Endodermal cell (in vitro differentiated cells): ENCODE data around the gene STK11. TPM values are rescaled to one million over a fixed set of nuclear protein-coding genes. Genes with fewer than 3 reads are reported as not detected.

Experiments
- DNase-seq: peaks from one replicate; pipeline ENCODE4 v3.0.0-alpha.2; 2017
- H3K27ac ChIP-seq: 2 replicates; pipeline ENCODE4 v1.5.1; 2013; ENCODE audit warnings: mild to moderate bottlenecking, low read depth, low read length, moderate library complexity
- H3K27me3 ChIP-seq: 2 replicates; pipeline ENCODE4 v1.6.1; 2013; ENCODE audit warnings: mild to moderate bottlenecking, low read length, moderate library complexity; ENCODE audit not compliant: insufficient read depth, control insufficient read depth, poor library complexity, severe bottlenecking
- H3K36me3 ChIP-seq: 2 replicates; pipeline ENCODE4 v1.7.0; 2013; ENCODE audit warnings: mild to moderate bottlenecking, low read length, moderate library complexity; ENCODE audit not compliant: control insufficient read depth, insufficient read depth
- H3K4me1 ChIP-seq: one replicate; pipeline ENCODE4 v1.7.0; 2013; ENCODE audit warnings: low read length; ENCODE audit not compliant: control insufficient read depth, insufficient read depth
- H3K4me3 ChIP-seq: 2 replicates; pipeline ENCODE4 v1.5.1; 2013; ENCODE audit warnings: mild to moderate bottlenecking, low read length, moderate library complexity
- H3K9ac ChIP-seq: 2 replicates; pipeline ENCODE4 v1.6.1; 2013; ENCODE audit warnings: mild to moderate bottlenecking, low read length, moderate library complexity; ENCODE audit not compliant: poor library complexity, severe bottlenecking; ENCODE audit errors: extremely low read depth
- H3K9me3 ChIP-seq: 2 replicates; pipeline ENCODE4 v1.6.1; 2013; ENCODE audit warnings: mild to moderate bottlenecking, low read length, moderate library complexity; ENCODE audit not compliant: control insufficient read depth
- H3K27ac Mint-ChIP-seq: 2 replicates; pipeline ENCODE4 v1.8.0; 2020; ENCODE audit warnings: mixed read lengths
- H3K27me3 Mint-ChIP-seq: 2 replicates; pipeline ENCODE4 v1.8.0; 2021; ENCODE audit warnings: mild to moderate bottlenecking, mixed read lengths; ENCODE audit not compliant: insufficient read depth
- H3K36me3 Mint-ChIP-seq: 2 replicates; pipeline ENCODE4 v1.8.0; 2020; ENCODE audit warnings: low read depth, mixed read lengths
- H3K4me1 Mint-ChIP-seq: 2 replicates; pipeline ENCODE4 v1.8.0; 2020; ENCODE audit warnings: mixed read lengths
- H3K4me3 Mint-ChIP-seq: 2 replicates; pipeline ENCODE4 v1.8.0; 2020; ENCODE audit warnings: mild to moderate bottlenecking, moderate library complexity, mixed read lengths
- H3K9me3 Mint-ChIP-seq: 2 replicates; pipeline ENCODE4 v1.8.0; 2020; ENCODE audit warnings: mild to moderate bottlenecking, mixed read lengths
- WGBS, 2 experiments: methylation state at CpG; one replicate each; pipeline versions ENCODE4 v1.1.5 to v1.1.7; 2013; ENCODE audit warnings: missing lambda C conversion rate in 2 of 2, mixed read lengths in 1 of 2; ENCODE audit not compliant: insufficient coverage in 1 of 2, insufficient read length in 1 of 2; 5-methylcytosine and 5-hydroxymethylcytosine counted together
- total RNA-seq, 2 donors: library from RNA; stranded (reverse); fragmentation: NEBNext Ultra II Directional in 1 of 2; extraction: Animal tissue kit (Norgen Biotek cat#: 25700) in 1 of 2; gene quantifications; 2 replicates in 1 of 2; 3 replicates in 1 of 2; pipeline ENCODE4 v1.2.1, GENCODE V29; 2021
- TF ChIP-seq, protein P1 (sequence below): fragments of 200-600 bp; sonication (generic); conservative IDR thresholded peaks from 2 replicates; pipeline ENCODE4 v1.5.0; 2021; ENCODE audit warnings: antibody characterized with exemption, mild to moderate bottlenecking

STK11 gene
- total RNA-seq, 2 donors from 2014 or later = 78.8 to 81.4 TPM

DNA sequence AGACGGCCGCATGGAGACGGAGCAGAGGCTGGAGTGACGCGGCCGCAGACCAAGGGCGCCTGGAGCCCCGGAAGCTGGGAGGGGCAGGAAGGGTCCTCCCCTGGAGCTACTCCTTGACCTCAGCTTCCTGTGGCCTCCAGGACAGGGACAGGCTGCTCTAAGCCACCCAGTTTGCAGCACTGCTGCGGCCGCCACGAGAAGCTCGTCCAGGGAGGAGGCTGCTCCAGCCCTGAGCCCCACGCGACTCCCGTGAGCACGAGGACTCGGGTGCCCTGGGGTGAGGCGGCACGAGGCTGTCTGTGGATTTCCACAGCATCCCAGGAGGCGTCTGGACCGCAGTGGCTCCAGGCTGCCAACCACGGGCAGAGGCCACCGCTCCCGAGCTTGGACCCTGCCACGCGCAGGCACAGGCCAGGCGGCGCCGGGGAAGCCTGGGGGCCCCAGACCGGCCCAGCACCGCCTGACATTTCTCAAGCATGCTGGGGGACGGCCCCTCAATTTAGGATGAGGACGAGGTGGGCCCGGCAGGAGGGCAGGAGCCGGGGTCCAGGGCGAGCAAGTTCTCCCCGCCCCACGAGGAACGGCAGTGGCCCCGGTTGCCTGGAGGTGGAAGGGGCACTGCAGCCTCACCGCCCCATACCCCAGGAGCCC lies 42.2 kb upstream of the STK11 start:
- no peaks in the 10 kb centered on the region for H3K4me1 Mint-ChIP-seq
- H3K4me3 Mint-ChIP-seq = no peak overlapping the region
- Histone ChIP-seq H3K27me3 (no peaks in the 10 kb centered on the region), H3K36me3 (no peaks in the 10 kb centered on the region), H3K9ac (no peak overlapping the region), H3K4me3 (no peak overlapping the region), H3K4me1 (no peaks in the 10 kb centered on the region), H3K27ac (no peak overlapping the region), H3K9me3 (no peaks in the 10 kb centered on the region)
- DNase-seq = no peak
- TF ChIP-seq, protein P1, sequence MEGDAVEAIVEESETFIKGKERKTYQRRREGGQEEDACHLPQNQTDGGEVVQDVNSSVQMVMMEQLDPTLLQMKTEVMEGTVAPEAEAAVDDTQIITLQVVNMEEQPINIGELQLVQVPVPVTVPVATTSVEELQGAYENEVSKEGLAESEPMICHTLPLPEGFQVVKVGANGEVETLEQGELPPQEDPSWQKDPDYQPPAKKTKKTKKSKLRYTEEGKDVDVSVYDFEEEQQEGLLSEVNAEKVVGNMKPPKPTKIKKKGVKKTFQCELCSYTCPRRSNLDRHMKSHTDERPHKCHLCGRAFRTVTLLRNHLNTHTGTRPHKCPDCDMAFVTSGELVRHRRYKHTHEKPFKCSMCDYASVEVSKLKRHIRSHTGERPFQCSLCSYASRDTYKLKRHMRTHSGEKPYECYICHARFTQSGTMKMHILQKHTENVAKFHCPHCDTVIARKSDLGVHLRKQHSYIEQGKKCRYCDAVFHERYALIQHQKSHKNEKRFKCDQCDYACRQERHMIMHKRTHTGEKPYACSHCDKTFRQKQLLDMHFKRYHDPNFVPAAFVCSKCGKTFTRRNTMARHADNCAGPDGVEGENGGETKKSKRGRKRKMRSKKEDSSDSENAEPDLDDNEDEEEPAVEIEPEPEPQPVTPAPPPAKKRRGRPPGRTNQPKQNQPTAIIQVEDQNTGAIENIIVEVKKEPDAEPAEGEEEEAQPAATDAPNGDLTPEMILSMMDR = no peak
- no peak overlapping the region for H3K27ac Mint-ChIP-seq
- H3K9me3 Mint-ChIP-seq = no peaks in the 10 kb centered on the region
- no peaks in the 10 kb centered on the region for H3K27me3 Mint-ChIP-seq
- WGBS, 2 experiments = 93 to 94% methylated on average over 31 to 41 of the region's 41 CpGs
- peaks cover 2% of the 10 kb centered on the region for H3K36me3 Mint-ChIP-seq

DNA sequence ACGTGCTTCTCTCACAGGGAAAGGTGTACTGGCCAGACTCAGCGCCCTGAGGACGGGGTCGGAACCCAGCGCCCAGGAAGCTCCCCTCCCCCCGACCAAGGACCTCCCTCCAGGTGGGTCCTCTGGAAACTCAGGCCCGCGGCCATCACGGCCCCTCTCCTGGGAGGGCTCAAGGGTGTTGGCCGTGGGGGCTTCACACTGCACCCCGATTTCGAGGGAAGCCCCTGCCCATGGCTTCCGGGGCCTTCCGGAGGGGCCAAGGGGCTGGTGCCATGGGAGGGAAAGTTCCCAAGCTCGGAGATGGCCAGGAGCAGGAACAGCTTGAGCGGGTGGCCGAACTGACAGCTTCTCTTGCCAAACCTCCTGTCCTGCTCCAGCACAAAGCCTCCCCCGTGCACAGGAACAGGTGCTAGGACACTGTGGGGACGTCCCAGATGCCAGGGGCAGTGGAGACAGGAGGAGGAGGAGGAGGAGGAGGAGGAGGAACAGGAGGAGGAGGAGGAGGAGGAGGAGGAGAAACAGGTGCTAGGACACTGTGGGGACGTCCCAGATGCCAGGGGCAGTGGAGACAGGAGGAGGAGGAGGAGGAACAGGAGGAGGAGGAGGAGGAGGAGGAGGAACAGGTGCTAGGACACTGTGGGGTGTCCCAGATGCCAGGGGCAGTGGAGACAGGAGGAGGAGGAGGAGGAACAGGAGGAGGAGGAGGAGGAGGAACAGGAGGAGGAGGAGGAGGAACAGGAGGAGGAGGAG lies 41.5 kb upstream of the STK11 start:
- H3K36me3 Mint-ChIP-seq = peaks cover 2% of the 10 kb centered on the region
- H3K9me3 Mint-ChIP-seq = no peaks in the 10 kb centered on the region
- Histone ChIP-seq H3K27ac (no peak overlapping the region), H3K4me1 (no peaks in the 10 kb centered on the region), H3K4me3 (no peak overlapping the region), H3K36me3 (no peaks in the 10 kb centered on the region), H3K9ac (no peak overlapping the region), H3K9me3 (no peaks in the 10 kb centered on the region), H3K27me3 (no peaks in the 10 kb centered on the region)
- TF ChIP-seq, protein P1 = no peak
- 94% methylated on average over 18 of the region's 20 CpGs; no CpG with 5 or more reads in 1 of the 2 experiments for WGBS, 2 experiments
- no peak for DNase-seq
- no peaks in the 10 kb centered on the region for H3K4me1 Mint-ChIP-seq
- H3K4me3 Mint-ChIP-seq = no peak overlapping the region
- no peak overlapping the region for H3K27ac Mint-ChIP-seq
- no peaks in the 10 kb centered on the region for H3K27me3 Mint-ChIP-seq

DNA sequence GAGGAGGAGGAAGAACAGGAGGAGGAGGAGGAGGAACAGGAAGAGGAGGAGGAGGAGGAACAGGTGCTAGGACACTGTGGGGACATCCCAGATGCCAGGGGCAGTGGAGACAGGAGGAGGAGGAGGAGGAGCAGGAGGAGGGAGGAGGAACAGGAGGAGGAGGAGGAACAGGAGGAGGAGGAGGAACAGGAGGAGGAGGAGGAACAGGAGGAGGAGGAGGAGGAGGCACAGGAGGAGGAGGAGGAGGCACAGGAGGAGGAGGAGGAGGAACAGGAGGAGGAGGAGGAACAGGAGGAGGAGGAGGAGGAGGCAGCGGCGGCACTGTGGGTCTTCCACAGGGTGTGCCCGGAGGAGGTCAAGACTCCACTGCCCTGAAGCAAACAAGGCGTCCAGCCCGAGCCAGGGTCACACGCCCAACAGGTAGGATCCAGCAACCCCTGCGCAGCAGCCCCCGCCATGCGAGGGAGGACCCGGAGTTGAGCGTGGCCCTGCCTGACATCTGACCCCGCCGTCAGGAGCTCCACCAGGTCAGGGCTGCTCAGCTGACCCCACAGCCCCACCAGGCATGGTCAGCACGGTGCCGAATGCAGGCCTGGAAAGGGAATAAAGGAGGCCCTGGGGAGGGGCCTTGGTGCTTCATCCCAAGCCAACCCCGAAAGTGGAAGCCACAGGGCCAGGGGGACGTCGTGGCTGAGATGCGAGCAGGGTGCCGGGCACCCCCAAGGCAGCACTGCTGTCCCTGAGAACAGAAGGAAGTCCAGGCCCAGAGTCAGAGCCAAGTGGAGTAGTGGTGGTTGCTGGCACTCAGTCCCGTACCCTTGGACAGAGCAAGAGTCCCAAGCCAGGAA lies 40.7 kb upstream of the STK11 start:
- H3K9me3 Mint-ChIP-seq = no peaks in the 10 kb centered on the region
- Histone ChIP-seq H3K9ac (no peak overlapping the region), H3K9me3 (no peaks in the 10 kb centered on the region), H3K4me1 (no peaks in the 10 kb centered on the region), H3K27me3 (no peaks in the 10 kb centered on the region), H3K27ac (no peak overlapping the region), H3K36me3 (no peaks in the 10 kb centered on the region), H3K4me3 (no peak overlapping the region)
- TF ChIP-seq, protein P1 = no peak
- H3K27me3 Mint-ChIP-seq = no peaks in the 10 kb centered on the region
- peaks cover 2% of the 10 kb centered on the region for H3K36me3 Mint-ChIP-seq
- peak overlapping the region; percentile 52 for H3K27ac Mint-ChIP-seq
- H3K4me3 Mint-ChIP-seq = no peak overlapping the region
- 92 to 95% methylated on average over 12 to 21 of the region's 21 CpGs for WGBS, 2 experiments
- peaks cover 3% of the 10 kb centered on the region for H3K4me1 Mint-ChIP-seq
- no peak for DNase-seq
